ENCODE data around the gene ADSS1.
A peak's percentile ranks its signal among the peaks of the same experiment; 100 is the strongest.

Gene ADSS1

GRCh38 chr14:104766256-104766862 lies 42.3 kb downstream of the ADSS1 start:
- DNase-seq, result no peak

DNA sequence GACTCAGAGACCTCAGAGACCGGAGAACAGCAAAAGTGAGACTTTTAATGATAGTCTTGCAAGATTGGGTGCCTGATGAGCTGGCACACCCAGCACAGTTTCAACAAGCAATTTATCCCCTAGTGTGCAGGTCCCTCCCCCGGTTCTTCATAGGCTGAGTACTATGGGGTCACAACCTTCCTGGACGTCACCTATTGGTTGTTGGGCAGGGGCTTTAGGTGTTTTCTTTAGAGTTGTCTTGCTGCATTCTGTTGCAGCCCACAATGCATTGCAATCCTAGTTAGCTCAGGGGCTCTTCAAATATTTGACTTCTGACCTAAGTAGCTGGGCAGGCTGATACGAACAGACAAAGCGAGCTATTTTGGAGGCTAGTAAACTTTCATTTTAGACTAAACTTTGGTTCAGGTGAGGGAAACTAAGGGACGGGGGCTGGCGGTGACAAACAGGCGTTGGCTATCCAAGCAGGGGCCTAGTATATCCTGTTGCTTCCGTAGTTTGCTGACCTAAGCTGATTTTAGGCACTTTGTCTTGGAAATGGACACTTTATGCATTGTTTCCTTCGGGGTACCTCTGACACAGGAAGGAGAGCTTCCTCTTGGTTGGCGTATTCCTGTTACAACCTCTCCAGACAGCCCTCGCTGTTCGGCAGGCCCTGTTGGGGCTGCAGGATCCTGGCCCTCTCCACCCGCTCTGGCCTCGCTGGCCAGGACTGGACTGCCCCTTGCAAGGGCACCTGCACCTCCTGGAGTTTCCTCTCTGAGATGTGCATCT lies 43.0 kb downstream of the ADSS1 start:
- no peak for DNase-seq

GRCh38 chr14:104767634-104767918 lies 43.5 kb downstream of the ADSS1 start:
- no peak for DNase-seq

DNA sequence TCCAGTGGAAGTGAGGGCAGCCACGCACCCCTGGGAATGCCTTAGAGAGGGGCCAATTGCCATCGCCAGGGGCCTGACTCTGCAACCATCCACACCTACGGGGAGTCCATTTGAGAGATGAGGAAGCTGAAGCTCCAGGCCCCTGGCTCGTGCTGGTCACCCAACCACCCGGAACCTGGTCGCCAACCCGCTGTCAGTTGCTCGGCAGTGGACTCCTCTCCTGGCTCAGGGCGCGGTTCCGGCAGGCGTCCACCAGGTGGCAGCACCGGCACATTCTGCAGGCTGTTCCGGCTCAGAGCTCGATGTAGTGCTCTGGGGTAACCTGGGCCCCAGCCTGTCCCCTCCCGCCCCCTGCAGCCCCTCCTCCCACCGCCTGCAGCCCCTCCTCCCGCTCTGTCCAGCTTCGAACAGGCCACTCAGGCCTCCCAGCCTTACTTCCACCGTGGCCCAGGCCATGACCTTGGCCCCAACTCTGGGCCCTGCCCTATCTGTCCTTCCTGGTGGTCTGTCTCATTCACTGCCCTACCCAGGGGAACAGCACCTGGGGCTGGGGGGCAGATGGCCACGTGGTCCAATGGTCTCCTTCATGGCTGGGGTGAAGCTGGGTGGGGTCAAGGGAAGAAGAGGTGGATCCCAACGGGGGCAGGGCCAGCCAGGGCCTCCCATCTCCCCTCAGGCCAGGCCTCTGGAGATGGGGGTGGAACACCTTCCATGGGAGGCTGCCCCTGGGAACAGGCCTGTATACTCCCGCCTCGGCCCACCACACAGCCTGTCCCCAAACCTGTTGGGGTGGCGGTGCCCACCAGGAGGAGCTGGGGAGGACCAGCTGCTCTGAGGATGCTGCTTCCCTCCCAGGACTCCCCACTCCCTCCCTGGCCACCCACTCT lies 44.7 kb downstream of the ADSS1 start:
- DNase-seq, result peak; percentile 24 to 93 (median 76)

DNA sequence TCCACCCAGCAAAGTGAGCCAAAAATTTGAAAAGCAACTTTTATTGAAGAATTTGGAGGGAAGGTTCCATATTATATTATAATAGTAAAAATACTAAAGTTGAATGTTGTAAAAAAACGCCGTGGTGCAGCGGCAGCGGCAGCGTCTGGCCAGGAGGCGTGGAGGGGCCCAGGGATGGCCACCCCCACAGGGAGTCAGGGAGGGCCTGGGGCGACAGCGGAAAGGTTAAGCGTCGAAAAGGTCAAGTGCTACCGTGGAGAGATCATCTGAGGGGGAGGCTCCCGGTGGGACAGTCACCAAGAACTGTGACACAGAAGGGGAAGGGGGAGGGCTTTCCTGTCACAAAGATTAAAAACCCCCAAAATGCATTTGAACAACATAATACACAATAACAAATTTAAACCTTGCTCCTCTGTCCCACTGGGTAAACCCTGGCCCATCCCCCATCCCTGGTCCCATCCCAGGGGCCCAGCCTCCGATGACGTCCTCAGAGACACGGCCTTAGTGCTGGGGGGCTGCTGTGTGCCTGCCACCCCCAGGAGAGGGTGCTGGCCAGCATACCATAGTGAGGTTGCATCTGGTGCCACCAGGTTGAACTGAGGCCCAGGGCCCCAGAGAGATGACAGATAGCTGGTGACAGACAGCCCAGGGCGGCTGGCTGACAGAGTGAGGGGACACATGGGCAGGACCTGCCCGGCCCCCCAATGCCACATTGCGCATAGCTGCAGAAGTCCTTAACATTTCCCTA lies 45.5 kb downstream of the ADSS1 start:
- no peak for DNase-seq

DNA sequence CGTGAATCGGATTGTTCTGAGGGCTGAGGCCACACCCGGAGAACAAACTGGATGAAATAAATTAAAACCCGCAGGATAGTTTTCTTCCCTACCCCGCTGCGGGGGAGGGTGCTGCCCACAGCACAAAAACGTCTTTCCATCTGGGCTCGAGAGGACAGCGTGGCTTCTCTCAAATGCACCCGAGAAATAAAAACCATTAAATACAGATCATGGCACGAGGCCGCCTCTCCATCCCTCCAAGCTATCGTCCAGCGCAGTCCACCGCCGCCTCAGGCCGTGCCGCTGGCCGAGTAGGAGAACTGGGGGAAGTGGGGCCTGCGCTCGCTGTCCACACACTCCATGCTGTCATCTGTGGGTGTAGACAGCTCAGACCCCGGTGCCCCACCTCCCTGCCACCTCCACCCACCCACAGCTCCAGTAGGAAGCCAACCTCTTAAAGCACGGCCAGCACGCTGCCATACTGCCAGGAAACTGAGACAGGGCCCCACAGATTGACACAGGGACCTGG lies 46.1 kb downstream of the ADSS1 start:
- no peak for DNase-seq

DNA sequence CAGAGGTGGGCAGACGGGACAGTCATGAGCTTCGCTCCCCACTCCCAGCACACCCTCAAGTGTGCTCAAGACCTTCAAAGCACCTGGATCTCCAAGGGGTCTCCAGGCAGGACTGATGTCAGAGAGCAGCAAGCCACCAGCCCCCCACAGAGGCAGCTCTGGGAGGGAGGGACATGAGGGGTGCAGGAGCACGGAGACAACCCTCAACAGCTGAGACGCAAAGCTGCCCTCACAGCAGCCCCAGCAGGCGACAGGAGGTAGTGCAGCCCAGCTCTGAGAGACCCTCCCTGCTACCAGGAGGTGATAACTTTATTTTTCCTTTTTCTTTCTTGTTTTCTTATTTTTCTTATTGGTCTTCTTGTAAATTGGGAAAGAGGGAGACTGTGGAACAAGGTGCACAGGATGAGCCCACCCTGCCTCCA lies 46.8 kb downstream of the ADSS1 start:
- DNase-seq, result no peak

GRCh38 chr14:104771374-104771773 lies 47.3 kb downstream of the ADSS1 start:
- DNase-seq, result no peak

GRCh38 chr14:104771918-104772706 lies 48.1 kb downstream of the ADSS1 start:
- DNase-seq, result no peak

GRCh38 chr14:104772707-104773504 lies 48.9 kb downstream of the ADSS1 start:
- DNase-seq, result no peak

GRCh38 chr14:104773505-104774452 lies 49.8 kb downstream of the ADSS1 start:
- peak in 1 of 51 donors; percentile 100 for DNase-seq

DNA sequence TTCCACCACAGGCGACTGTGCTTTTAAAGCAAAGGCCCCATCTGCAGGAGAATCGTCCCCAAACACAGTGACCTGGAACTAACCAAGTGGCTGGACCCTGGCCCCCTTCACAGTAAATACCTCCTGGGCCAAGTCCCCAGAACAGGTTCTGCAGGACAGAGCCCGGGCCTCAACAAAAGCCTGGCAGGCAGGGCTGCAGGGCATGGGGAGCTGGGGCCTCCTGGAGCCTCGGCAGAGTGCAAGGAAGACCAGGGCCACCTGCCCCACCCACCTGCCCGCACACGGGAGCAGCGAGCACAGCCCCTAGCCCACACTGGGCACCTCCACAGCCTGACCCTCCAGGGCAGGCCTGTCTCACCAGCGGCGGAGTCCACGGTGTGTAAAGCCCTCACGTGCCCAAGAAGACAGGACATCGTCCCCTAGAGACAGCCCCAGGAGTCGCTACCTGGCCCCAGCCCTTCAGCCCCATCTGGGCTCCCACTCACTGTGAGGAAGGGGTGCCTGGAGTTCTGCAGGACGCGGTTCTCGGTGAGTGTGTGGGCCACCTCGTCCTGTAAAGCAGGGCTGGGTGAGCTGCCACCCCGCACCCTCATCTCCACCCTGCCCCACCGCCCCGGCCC lies 50.5 kb downstream of the ADSS1 start:
- no peak for DNase-seq

- no peak for DNase-seq
Measured at GRCh38 chr14:104775073-104775489, 51.1 kb downstream of the ADSS1 start.

DNA sequence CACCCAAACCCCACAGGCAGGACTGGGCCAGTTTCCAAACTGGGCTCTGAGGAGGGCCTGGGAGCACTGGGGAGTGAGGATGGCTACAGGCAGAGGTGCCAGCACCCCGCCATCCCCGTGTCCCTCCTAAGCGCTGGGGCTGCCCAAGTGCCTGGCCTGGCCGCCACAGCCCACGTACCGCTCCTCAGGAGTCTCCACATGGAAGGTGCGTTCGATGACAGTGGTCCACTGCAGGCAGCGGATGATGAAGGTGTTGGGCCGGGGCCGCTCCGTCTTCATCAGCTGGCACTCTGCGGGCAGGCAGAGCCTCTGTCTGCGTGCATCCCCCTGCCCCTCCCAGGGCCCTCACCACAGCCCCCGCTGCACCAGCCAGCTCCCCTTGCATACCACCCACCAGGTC lies 52.5 kb downstream of the ADSS1 start:
- DNase-seq, result no peak

DNA sequence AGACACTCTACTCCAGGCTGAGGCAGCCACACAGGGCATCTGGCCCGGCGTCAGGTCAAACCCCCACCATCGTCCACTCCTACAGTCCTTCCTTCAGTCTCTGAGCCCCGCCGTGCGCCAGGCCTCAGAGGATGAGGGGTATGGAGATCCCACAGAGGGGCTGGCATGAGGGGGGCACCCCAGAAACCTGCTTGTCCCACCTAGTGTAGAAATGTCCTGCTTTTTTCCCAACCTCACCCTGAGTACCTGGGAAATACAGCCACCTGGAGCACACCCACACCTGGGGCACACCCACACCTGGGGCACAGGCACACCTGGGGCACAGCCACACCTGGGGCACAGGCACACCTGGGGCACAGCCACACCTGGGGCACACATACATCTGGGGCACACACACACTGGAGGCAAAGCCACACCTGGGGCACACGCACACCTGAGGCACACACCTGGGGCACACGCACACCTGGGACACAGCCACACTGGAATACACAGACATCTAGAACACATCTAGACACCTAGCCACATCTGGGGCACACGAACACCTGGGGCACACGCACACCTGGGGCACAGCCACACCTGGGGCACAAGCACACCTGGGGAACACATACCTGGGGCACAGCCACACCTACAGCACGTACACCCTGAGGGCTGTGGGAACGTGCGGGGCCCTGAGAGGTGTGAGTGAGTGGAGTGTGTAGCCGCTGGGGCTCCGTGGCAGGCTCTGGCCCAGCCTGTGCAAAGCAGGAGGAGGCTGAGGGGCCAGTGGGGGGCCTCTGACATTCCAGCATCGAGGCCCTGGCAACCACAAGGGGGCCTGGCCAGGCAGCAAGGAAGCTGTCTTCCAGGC lies 53.2 kb downstream of the ADSS1 start:
- peak in 1 of 51 donors; percentile 100 for DNase-seq

GRCh38 chr14:104777808-104778249 lies 53.8 kb downstream of the ADSS1 start:
- DNase-seq, result peak in 1 of 51 donors; percentile 66

Measured in hypothalamus (tissue), 51 donors.